ENCODE measurements around the gene NBL1.

The NBL1 gene

GRCh38 chr1:19703280-19703679 is 59.2 kb downstream of the NBL1 start:
- no peak for DNase-seq (ENCODE audit: low spot score)
- TF ChIP-seq CTCF (IDR thresholded peaks at IDR 0.05; ENCODE audit: extremely low read depth, insufficient read depth, missing control alignments) = no peak
- in situ Hi-C loops (cut with MboI; ENCODE audit: low pct_unique_long_range_greater_than_20kb, low sequenced_read_pairs, unreplicated experiment) = no loop called here

GRCh38 chr1:19704247-19705113 is 60.4 kb downstream of the NBL1 start:
- peak; percentile 94 for TF ChIP-seq CTCF (IDR thresholded peaks at IDR 0.05; ENCODE audit: extremely low read depth, insufficient read depth, missing control alignments)
- peak; percentile 69 for DNase-seq (ENCODE audit: low spot score)
- in situ Hi-C loops (cut with MboI; ENCODE audit: low pct_unique_long_range_greater_than_20kb, low sequenced_read_pairs, unreplicated experiment) = no loop called here

- in situ Hi-C loops (cut with MboI; ENCODE audit: low pct_unique_long_range_greater_than_20kb, low sequenced_read_pairs, unreplicated experiment) = no loop called here
Observed at GRCh38 chr1:19705464-19705863, 61.4 kb downstream of the NBL1 start.

GRCh38 chr1:19706136-19706535 is 62.0 kb downstream of the NBL1 start:
- no peak for TF ChIP-seq CTCF (IDR thresholded peaks at IDR 0.05; ENCODE audit: extremely low read depth, insufficient read depth, missing control alignments)

More at GRCh38 chr1:19705464-19705863, 61.4 kb downstream of the NBL1 start:
- no peak for DNase-seq (ENCODE audit: low spot score)
- no peak for TF ChIP-seq CTCF (IDR thresholded peaks at IDR 0.05; ENCODE audit: extremely low read depth, insufficient read depth, missing control alignments)

More at GRCh38 chr1:19706136-19706535, 62.0 kb downstream of the NBL1 start:
- DNase-seq (ENCODE audit: low spot score) = no peak
- in situ Hi-C loops (cut with MboI; ENCODE audit: low pct_unique_long_range_greater_than_20kb, low sequenced_read_pairs, unreplicated experiment) = no loop called here
